ENCODE measurements around the gene NVL.

NVL gene

DNA sequence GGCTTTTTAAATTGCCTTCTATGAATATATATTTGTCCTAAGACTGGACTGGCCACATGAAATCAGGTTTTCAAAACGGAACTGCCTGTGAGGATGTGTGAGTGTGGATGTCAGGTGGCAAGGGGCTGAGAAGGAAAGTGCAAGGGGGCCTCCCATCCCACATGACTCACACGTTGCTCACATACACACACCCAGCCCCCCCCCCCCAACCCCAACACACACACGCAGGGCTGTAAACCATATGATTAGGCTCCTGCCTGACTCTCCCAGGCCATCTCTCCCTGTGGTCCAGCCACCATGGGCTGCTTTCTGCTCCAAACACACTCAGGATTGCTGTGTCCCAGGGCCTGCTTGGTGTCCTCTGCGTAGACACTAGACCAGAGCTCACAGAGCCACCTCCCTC, 124.5 kb downstream of the NVL start (continued):
- no peak for TF ChIP-seq PRDM6 (tag by site-specific recombination; IDR thresholded peaks at IDR 0.05)
- TF ChIP-seq, protein P1, sequence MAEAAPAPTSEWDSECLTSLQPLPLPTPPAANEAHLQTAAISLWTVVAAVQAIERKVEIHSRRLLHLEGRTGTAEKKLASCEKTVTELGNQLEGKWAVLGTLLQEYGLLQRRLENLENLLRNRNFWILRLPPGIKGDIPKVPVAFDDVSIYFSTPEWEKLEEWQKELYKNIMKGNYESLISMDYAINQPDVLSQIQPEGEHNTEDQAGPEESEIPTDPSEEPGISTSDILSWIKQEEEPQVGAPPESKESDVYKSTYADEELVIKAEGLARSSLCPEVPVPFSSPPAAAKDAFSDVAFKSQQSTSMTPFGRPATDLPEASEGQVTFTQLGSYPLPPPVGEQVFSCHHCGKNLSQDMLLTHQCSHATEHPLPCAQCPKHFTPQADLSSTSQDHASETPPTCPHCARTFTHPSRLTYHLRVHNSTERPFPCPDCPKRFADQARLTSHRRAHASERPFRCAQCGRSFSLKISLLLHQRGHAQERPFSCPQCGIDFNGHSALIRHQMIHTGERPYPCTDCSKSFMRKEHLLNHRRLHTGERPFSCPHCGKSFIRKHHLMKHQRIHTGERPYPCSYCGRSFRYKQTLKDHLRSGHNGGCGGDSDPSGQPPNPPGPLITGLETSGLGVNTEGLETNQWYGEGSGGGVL (tag by site-specific recombination; IDR thresholded peaks at IDR 0.05), result peak; percentile 78
- TF ChIP-seq, protein P2, sequence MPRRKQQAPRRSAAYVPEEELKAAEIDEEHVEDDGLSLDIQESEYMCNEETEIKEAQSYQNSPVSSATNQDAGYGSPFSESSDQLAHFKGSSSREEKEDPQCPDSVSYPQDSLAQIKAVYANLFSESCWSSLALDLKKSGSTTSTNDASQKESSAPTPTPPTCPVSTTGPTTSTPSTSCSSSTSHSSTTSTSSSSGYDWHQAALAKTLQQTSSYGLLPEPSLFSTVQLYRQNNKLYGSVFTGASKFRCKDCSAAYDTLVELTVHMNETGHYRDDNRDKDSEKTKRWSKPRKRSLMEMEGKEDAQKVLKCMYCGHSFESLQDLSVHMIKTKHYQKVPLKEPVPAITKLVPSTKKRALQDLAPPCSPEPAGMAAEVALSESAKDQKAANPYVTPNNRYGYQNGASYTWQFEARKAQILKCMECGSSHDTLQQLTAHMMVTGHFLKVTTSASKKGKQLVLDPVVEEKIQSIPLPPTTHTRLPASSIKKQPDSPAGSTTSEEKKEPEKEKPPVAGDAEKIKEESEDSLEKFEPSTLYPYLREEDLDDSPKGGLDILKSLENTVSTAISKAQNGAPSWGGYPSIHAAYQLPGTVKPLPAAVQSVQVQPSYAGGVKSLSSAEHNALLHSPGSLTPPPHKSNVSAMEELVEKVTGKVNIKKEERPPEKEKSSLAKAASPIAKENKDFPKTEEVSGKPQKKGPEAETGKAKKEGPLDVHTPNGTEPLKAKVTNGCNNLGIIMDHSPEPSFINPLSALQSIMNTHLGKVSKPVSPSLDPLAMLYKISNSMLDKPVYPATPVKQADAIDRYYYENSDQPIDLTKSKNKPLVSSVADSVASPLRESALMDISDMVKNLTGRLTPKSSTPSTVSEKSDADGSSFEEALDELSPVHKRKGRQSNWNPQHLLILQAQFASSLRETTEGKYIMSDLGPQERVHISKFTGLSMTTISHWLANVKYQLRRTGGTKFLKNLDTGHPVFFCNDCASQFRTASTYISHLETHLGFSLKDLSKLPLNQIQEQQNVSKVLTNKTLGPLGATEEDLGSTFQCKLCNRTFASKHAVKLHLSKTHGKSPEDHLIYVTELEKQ (tag by site-specific recombination; IDR thresholded peaks at IDR 0.05; ENCODE audit: borderline replicate concordance), result no peak; the same call in 1 of the 2 replicates
- TF ChIP-seq, protein P3, sequence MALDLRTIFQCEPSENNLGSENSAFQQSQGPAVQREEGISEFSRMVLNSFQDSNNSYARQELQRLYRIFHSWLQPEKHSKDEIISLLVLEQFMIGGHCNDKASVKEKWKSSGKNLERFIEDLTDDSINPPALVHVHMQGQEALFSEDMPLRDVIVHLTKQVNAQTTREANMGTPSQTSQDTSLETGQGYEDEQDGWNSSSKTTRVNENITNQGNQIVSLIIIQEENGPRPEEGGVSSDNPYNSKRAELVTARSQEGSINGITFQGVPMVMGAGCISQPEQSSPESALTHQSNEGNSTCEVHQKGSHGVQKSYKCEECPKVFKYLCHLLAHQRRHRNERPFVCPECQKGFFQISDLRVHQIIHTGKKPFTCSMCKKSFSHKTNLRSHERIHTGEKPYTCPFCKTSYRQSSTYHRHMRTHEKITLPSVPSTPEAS (tag by site-specific recombination; IDR thresholded peaks at IDR 0.05), result no peak
- no peak for TF ChIP-seq REPIN1 (tag by site-specific recombination; IDR thresholded peaks at IDR 0.05; ENCODE audit: low read depth)
- TF ChIP-seq SP7 (tag by site-specific recombination; IDR thresholded peaks at IDR 0.05), result 0 out of 2 replicates have a peak, but pooled peaks have one; percentile 36

DNA sequence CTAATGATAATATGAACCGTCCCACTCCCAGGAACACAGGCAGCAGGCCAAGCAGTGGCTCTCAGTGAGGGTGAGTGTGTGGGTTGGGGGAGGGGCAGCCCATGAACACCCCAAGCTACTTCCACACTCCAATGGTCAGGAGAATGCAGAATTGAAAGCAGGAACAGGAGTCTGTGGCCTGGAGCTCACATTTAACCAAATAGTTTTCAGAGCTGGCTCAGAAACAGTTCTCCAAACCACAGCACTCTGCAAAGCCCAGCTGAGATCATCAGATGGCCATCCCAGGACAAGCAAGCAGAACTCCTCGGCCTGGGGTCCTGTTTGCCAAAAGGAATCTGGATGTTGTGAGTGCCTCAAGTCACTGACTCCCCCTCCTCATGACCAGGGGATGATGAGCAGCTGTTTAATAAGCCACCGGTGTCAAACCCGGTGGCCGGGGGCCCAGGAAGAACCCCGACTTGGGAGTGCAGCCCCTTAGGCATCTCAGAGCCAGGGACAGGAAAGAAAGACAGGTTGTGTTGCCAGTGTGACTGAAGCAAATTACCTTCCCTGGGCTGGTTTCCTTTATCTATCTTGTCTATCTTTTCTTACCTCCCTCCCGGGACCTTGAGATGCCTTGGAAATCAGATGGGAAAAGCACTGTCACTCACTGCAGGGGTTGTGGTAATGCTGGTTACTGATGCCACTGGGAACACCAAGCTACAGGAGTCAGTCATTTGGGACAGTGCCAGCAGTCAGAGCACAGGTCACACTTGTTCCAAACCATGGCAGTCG, 126.5 kb downstream of the NVL start:
- no peaks in the 10 kb centered on the region for H3K9me3 ChIP-seq (ENCODE audit: control insufficient read depth, insufficient read depth, low read depth, low read length)
- POLR2A ChIA-PET, result interaction anchor here (0.5 to 4.2 kb wide), 4 partner anchors 19 to 1981 kb away, joined by 3 to 40 read pairs (median 6); partner anchors contain the start of gene DEGS1
- CTCF ChIA-PET, result interaction anchor here (0.6 to 1.1 kb wide), 3 partner anchors 87 to 1748 kb away, joined by 3 to 5 read pairs (median 3); no protein-coding TSS in a partner anchor
- peaks cover 25% of the 10 kb centered on the region for H3K4me1 ChIP-seq (ENCODE audit: control insufficient read depth, insufficient read depth, low read length)
- no peaks in the 10 kb centered on the region; a peak in 1 of 3 replicates for H3K36me3 ChIP-seq (ENCODE audit: control insufficient read depth in 2 of 2, insufficient read depth in 1 of 2, low read length in 2 of 2)
- 0 out of 2 replicates have a peak overlapping the region, but pooled peaks have one; percentile 1 for H3K27ac ChIP-seq (ENCODE audit: extremely low read depth, low read depth, low read length)
- no peak overlapping the region for H3K4me3 ChIP-seq (ENCODE audit: low read depth, low read length)
- TF ChIP-seq ZNF114 (tag by site-specific recombination; IDR thresholded peaks at IDR 0.05) (no peak), OSR2 (tag by site-specific recombination; IDR thresholded peaks at IDR 0.05) (peak; percentile 90), ZNF202 (tag by site-specific recombination; IDR thresholded peaks at IDR 0.05; ENCODE audit: borderline replicate concordance) (no peak), ZBTB17 (tag by site-specific recombination; IDR thresholded peaks at IDR 0.05) (peak; percentile 68), GLIS1 (tag by site-specific recombination; IDR thresholded peaks at IDR 0.05) (peak; percentile 73), PRDM10 (tag by site-specific recombination; IDR thresholded peaks at IDR 0.05) (peak; percentile 40), ZNF175 (tag by site-specific recombination; IDR thresholded peaks at IDR 0.05) (no peak), ZNF214 (tag by site-specific recombination; IDR thresholded peaks at IDR 0.05; ENCODE audit: borderline replicate concordance) (no peak), KLF16 (tag by site-specific recombination; IDR thresholded peaks at IDR 0.05) (no peak), SCRT2 (tag by site-specific recombination; IDR thresholded peaks at IDR 0.05) (no peak), PRDM1 (tag by site-specific recombination; IDR thresholded peaks at IDR 0.05) (peak; percentile 27; the same call in 1 of the 2 replicates)
- TF ChIP-seq, protein P4, sequence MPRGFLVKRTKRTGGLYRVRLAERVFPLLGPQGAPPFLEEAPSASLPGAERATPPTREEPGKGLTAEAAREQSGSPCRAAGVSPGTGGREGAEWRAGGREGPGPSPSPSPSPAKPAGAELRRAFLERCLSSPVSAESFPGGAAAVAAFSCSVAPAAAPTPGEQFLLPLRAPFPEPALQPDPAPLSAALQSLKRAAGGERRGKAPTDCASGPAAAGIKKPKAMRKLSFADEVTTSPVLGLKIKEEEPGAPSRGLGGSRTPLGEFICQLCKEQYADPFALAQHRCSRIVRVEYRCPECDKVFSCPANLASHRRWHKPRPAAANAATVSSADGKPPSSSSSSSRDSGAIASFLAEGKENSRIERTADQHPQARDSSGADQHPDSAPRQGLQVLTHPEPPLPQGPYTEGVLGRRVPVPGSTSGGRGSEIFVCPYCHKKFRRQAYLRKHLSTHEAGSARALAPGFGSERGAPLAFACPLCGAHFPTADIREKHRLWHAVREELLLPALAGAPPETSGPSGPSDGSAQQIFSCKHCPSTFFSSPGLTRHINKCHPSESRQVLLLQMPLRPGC (tag by site-specific recombination; IDR thresholded peaks at IDR 0.05), result no peak
- TF ChIP-seq, protein P5, sequence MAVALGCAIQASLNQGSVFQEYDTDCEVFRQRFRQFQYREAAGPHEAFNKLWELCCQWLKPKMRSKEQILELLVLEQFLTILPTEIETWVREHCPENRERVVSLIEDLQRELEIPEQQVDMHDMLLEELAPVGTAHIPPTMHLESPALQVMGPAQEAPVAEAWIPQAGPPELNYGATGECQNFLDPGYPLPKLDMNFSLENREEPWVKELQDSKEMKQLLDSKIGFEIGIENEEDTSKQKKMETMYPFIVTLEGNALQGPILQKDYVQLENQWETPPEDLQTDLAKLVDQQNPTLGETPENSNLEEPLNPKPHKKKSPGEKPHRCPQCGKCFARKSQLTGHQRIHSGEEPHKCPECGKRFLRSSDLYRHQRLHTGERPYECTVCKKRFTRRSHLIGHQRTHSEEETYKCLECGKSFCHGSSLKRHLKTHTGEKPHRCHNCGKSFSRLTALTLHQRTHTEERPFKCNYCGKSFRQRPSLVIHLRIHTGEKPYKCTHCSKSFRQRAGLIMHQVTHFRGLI (tag by site-specific recombination; IDR thresholded peaks at IDR 0.05), result peak; percentile 77; the same call in 1 of the 2 replicates

Measured in HEK293 (cell line).